Vagina (tissue), 2 donors: ENCODE measurements around the gene SCN10A. TPM values are rescaled to one million over a fixed set of nuclear protein-coding genes. Genes with fewer than 3 reads are reported as not detected.

Experiments
- DNase-seq, 2 donors: peaks; one replicate each; pipeline ENCODE4 v3.0.0-alpha.2; 2017; ENCODE audit errors: extremely low spot score in 2 of 2
- H3K27ac ChIP-seq: fragments of 200-600 bp; sonication (generic); one replicate; pipeline ENCODE4 v1.5.1; 2019
- H3K27me3 ChIP-seq: fragments of 200-600 bp; sonication (generic); one replicate; pipeline ENCODE4 v1.5.1; 2019
- H3K36me3 ChIP-seq, 2 donors: fragments of 200-600 bp; sonication (generic); one replicate each; pipeline ENCODE4 v1.5.1; 2017 to 2019
- H3K4me1 ChIP-seq: fragments of 200-600 bp; sonication (generic); one replicate; pipeline ENCODE4 v1.5.1; 2019
- H3K4me3 ChIP-seq, 2 donors: fragments of 200-600 bp; sonication (generic); 1 replicate in 1 of 2; 2 replicates in 1 of 2; pipeline ENCODE4 v1.5.1; 2016 to 2019
- H3K9me3 ChIP-seq: fragments of 200-600 bp; sonication (generic); one replicate; pipeline ENCODE4 v1.5.1; 2019
- CTCF ChIP-seq, 3 experiments: fragments of 450-650 bp in 2 of 3; fragments of 200-600 bp in 1 of 3; sonication (generic) in 1 of 3; IDR thresholded peaks; one replicate each; pipeline ENCODE4 v1.5.1; 2017 to 2019; ENCODE audit warnings: antibody characterized with exemption in 3 of 3, mild to moderate bottlenecking in 2 of 3, moderate library complexity in 2 of 3
- POLR2A ChIP-seq, 2 donors: fragments of 450-650 bp; IDR thresholded peaks; one replicate each; pipeline ENCODE4 v1.6.1; 2017; ENCODE audit warnings: antibody characterized with exemption in 2 of 2, mild to moderate bottlenecking in 2 of 2, moderate library complexity in 2 of 2
- POLR2AphosphoS5 ChIP-seq, 2 donors: sonication (generic); formaldehyde crosslinking; IDR thresholded peaks; one replicate each; pipeline ENCODE4 v1.9.0; 2017; ENCODE audit warnings: antibody characterized with exemption in 2 of 2, mild to moderate bottlenecking in 2 of 2, low read depth in 1 of 2; ENCODE audit not compliant: insufficient read depth in 1 of 2
- intact Hi-C: fragments of 100-400 bp; cut with DNase I; formaldehyde crosslinking; loops from one replicate; pipeline ENCODE4 v1.15.1; 2023
- total RNA-seq: library from RNA; depleted of rRNA; stranded (reverse); fragments of >200 nt; gene quantifications from one replicate; pipeline ENCODE4 v1.2.3, GENCODE V29; 2016

Gene SCN10A
- total RNA-seq, 1 donor from 2014 or later = not detected

DNA sequence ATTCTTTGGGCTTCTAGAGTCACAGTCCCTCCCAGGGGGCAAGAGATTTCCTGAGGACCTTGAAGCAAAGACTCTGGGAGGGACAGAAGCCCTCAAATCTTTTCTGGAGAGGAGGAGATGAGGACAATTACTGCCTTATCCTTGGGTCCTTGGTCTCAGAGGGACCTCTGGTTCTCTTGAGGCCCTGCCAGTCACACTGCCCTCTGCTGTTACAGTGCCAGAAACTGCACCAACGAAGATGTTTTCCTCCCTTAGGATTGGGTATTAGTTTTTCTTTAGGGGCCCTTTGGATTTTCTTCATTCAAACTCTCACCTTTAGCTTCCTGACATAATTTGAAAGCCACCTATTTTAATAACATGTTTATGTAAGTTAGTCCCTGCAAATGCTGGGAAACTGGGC, 108.3 kb downstream of the SCN10A start:
- no peak overlapping the region for H3K4me3 ChIP-seq
- DNase-seq = peak in 1 of 2 donors; percentile 1
- no peaks in the 10 kb centered on the region for H3K36me3 ChIP-seq
- intact Hi-C loops = no loop called here
- no peaks in the 10 kb centered on the region for H3K27me3 ChIP-seq
- no peaks in the 10 kb centered on the region for H3K4me1 ChIP-seq
- H3K9me3 ChIP-seq = no peaks in the 10 kb centered on the region
- no peak overlapping the region for H3K27ac ChIP-seq
- no peak for TF ChIP-seq POLR2A (IDR thresholded peaks at IDR 0.05)
- no peak for TF ChIP-seq POLR2AphosphoS5 (IDR thresholded peaks at IDR 0.05; ENCODE audit: insufficient read depth in 1 of 2, low read depth in 1 of 2)
- no peak for TF ChIP-seq CTCF (IDR thresholded peaks at IDR 0.05)

DNA sequence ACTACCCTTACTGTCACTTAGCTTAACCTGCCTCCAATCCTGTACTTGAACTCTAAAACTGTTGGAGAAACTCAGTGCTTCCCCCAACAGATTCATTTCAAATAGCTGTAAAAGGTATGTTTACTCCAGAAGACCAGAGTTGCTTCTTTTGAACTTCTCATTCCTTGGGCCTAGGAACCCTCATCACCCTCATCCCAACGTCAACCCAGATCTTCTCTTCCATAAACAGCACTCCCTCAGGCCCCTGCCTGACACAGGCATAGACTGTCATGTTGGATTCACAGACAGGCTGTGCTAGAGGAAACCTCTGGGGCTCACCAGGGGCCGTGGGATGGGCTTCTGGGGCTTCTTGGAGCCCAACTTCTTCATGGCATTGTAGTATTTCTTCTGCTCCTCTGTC, 109.1 kb downstream of the SCN10A start:
- intact Hi-C loops = no loop called here
- peak in 1 of 2 donors; percentile 72 for DNase-seq
- H3K4me1 ChIP-seq = no peaks in the 10 kb centered on the region
- no peaks in the 10 kb centered on the region for H3K27me3 ChIP-seq
- H3K36me3 ChIP-seq = no peaks in the 10 kb centered on the region
- TF ChIP-seq CTCF (IDR thresholded peaks at IDR 0.05) (no peak), POLR2A (IDR thresholded peaks at IDR 0.05) (no peak), POLR2AphosphoS5 (IDR thresholded peaks at IDR 0.05; ENCODE audit: insufficient read depth in 1 of 2, low read depth in 1 of 2) (no peak)
- H3K27ac ChIP-seq = no peak overlapping the region
- no peak overlapping the region for H3K4me3 ChIP-seq
- no peaks in the 10 kb centered on the region for H3K9me3 ChIP-seq

- Histone ChIP-seq H3K36me3 (no peaks in the 10 kb centered on the region), H3K9me3 (no peaks in the 10 kb centered on the region), H3K27ac (no peak overlapping the region), H3K4me3 (no peak overlapping the region), H3K27me3 (no peaks in the 10 kb centered on the region), H3K4me1 (no peaks in the 10 kb centered on the region)
- intact Hi-C loops = no loop called here
- no peak for DNase-seq
- no peak for TF ChIP-seq POLR2AphosphoS5 (IDR thresholded peaks at IDR 0.05; ENCODE audit: insufficient read depth in 1 of 2, low read depth in 1 of 2)
- TF ChIP-seq CTCF (IDR thresholded peaks at IDR 0.05) = no peak
- TF ChIP-seq POLR2A (IDR thresholded peaks at IDR 0.05) = no peak
Measured at GRCh38 chr3:38702231-38702630, 113.8 kb downstream of the SCN10A start.

- Histone ChIP-seq H3K9me3 (no peaks in the 10 kb centered on the region), H3K4me3 (no peak overlapping the region), H3K4me1 (no peaks in the 10 kb centered on the region), H3K27me3 (no peaks in the 10 kb centered on the region), H3K27ac (no peak overlapping the region), H3K36me3 (no peaks in the 10 kb centered on the region)
- intact Hi-C loops = loop anchor here (1.0 kb wide), 1 partner anchor 7 kb away; no protein-coding TSS in a partner anchor
- TF ChIP-seq POLR2AphosphoS5 (IDR thresholded peaks at IDR 0.05; ENCODE audit: insufficient read depth in 1 of 2, low read depth in 1 of 2) (no peak), CTCF (IDR thresholded peaks at IDR 0.05) (no peak)
- DNase-seq = peak; percentile 7 to 56
Measured at GRCh38 chr3:38698760-38699159, 117.3 kb downstream of the SCN10A start.

GRCh38 chr3:38698061-38698460, 118.0 kb downstream of the SCN10A start:
- Histone ChIP-seq H3K4me3 (no peak overlapping the region), H3K27me3 (no peaks in the 10 kb centered on the region), H3K36me3 (no peaks in the 10 kb centered on the region), H3K4me1 (no peaks in the 10 kb centered on the region), H3K27ac (no peak overlapping the region), H3K9me3 (no peaks in the 10 kb centered on the region)
- no peak for TF ChIP-seq POLR2A (IDR thresholded peaks at IDR 0.05)
- no peak for TF ChIP-seq CTCF (IDR thresholded peaks at IDR 0.05)
- TF ChIP-seq POLR2AphosphoS5 (IDR thresholded peaks at IDR 0.05; ENCODE audit: insufficient read depth in 1 of 2, low read depth in 1 of 2) = no peak
- DNase-seq = peak; percentile 42 to 84
- intact Hi-C loops = no loop called here
